ENCODE measurements around the gene KRT6B.
"Not testable (repeated sequence)": the region's sequence is repeated elsewhere in the genome, so short reads cannot be mapped to it uniquely, and the experiment has no call there.

DNA sequence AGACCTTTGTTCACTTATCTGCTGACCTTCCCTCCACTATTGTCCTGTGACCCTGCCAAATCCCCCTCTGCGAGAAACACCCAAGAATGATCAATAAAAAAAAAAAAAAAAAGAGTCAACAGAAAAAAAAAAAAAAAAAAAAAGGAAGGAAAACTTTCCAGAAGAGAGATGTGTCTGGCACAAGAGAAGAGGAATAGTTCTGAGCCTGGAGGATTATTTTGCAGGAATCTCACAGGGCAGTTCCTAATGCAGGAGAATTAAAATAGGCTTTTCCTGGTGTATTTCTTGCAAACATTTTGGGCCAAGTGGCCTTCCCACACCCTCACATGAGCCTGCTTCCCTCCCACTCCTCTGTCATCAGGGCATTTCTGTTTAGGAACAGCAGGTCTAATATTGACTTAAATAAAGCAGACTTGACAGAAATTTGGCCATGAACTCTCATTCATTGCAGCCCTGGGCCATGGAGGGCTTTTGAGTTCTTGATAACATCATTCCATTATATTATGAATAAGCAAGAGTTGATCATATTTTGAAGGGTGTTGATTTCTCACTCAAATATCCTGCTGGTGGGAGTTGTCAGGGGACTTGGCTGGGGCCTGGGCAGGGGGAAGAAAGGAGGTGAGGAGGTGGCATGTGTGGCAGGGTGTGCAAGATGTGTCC, 41.2 kb downstream of the KRT6B start:
- not testable (repeated sequence) for TF ChIP-seq MAX (IDR thresholded peaks at IDR 0.05; ENCODE audit: insufficient read depth, insufficient read length); GATA2 (IDR thresholded peaks at IDR 0.05; ENCODE audit: insufficient read depth, insufficient read length, low read depth, low read length); CTCF (IDR thresholded peaks at IDR 0.05; ENCODE audit: extremely low read depth in 1 of 2, insufficient read depth in 1 of 2, low read depth in 1 of 2, low read length in 2 of 2)
